Measurements from ENCODE around the gene MBD3. TPM values are rescaled to one million over a fixed set of nuclear protein-coding genes. Genes with fewer than 3 reads are reported as not detected.

Gene MBD3
- total RNA-seq, 1 experiment from 2014 or later: 128 TPM

- no CpG with 5 or more reads among the region's 26 CpGs for WGBS (ENCODE audit: extremely low coverage, insufficient read length, low lambda C conversion rate)
- Mint-ChIP-seq H3K4me1 (no peaks in the 10 kb centered on the region), H3K9me3 (peaks cover 0 to 3% of the 10 kb centered on the region in 2 experiments; a peak in 1 of 5 replicates), H3K4me3 (no peak overlapping the region), H3K27ac (peak overlapping the region; percentile 69 to 87 (median 77); a peak in 3 of 7 replicates), H3K27me3 (ENCODE audit: low read depth) (no peaks in the 10 kb centered on the region), H3K36me3 (ENCODE audit: insufficient read depth in 1 of 3, low read depth in 3 of 3) (peaks cover 28 to 56% (median 52%) of the 10 kb centered on the region in 3 experiments)
- no peak overlapping the region for H4K5ac ChIP-seq (ENCODE audit: insufficient read length, low read depth, low read length)
- no peak overlapping the region for H3K14ac ChIP-seq (ENCODE audit: insufficient read depth, low read length)
- no peak overlapping the region for H3K18ac ChIP-seq (ENCODE audit: insufficient read length, low read depth, low read length)
- peaks cover 11% of the 10 kb centered on the region for H3K79me1 ChIP-seq (ENCODE audit: insufficient read depth, low read depth, low read length, poor library complexity, severe bottlenecking)
- H3K27me3 ChIP-seq (ENCODE audit: insufficient read depth, low read length): no peaks in the 10 kb centered on the region
- no peak overlapping the region for H2BK5ac ChIP-seq (ENCODE audit: insufficient read length, low read length)
- peaks cover 2% of the 10 kb centered on the region; the same call in 1 of the 2 replicates for H3K79me2 ChIP-seq (ENCODE audit: insufficient read depth, low read length)
- H2AK5ac ChIP-seq (ENCODE audit: insufficient read length, low read length): no peak overlapping the region
- no peak overlapping the region for H3K4me2 ChIP-seq (ENCODE audit: insufficient read depth, insufficient read length, low read length)
- no peak overlapping the region for H3K27ac ChIP-seq (ENCODE audit: insufficient read length, low read depth, low read length)
- no peaks in the 10 kb centered on the region for H3K4me1 ChIP-seq (ENCODE audit: insufficient read depth, low read length)
- no peak overlapping the region for H3K56ac ChIP-seq (ENCODE audit: insufficient read length, low read depth, low read length)
- H3K9me3 ChIP-seq (ENCODE audit: control insufficient read depth, low read depth, low read length): no peaks in the 10 kb centered on the region
- no peak overlapping the region for H4K91ac ChIP-seq (ENCODE audit: insufficient read length, low read depth, low read length)
- H2BK15ac ChIP-seq (ENCODE audit: low read depth, low read length): no peak overlapping the region
- no peak overlapping the region for H2BK20ac ChIP-seq (ENCODE audit: low read depth, low read length, poor library complexity, severe bottlenecking)
- no peak overlapping the region for H3K4ac ChIP-seq (ENCODE audit: low read depth, low read length)
- TF ChIP-seq, protein P1, sequence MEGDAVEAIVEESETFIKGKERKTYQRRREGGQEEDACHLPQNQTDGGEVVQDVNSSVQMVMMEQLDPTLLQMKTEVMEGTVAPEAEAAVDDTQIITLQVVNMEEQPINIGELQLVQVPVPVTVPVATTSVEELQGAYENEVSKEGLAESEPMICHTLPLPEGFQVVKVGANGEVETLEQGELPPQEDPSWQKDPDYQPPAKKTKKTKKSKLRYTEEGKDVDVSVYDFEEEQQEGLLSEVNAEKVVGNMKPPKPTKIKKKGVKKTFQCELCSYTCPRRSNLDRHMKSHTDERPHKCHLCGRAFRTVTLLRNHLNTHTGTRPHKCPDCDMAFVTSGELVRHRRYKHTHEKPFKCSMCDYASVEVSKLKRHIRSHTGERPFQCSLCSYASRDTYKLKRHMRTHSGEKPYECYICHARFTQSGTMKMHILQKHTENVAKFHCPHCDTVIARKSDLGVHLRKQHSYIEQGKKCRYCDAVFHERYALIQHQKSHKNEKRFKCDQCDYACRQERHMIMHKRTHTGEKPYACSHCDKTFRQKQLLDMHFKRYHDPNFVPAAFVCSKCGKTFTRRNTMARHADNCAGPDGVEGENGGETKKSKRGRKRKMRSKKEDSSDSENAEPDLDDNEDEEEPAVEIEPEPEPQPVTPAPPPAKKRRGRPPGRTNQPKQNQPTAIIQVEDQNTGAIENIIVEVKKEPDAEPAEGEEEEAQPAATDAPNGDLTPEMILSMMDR (conservative IDR thresholded peaks at IDR 0.05): no peak
- no peak overlapping the region for H3K9ac ChIP-seq (ENCODE audit: extremely low read depth, insufficient read length, low read length)
- no peak overlapping the region for H2AFZ ChIP-seq (ENCODE audit: low read length)
- no peak overlapping the region for H2BK120ac ChIP-seq (ENCODE audit: low read depth, low read length, poor library complexity, severe bottlenecking)
- no peak overlapping the region for H3T11ph ChIP-seq (ENCODE audit: low read length)
- no peaks in the 10 kb centered on the region for H3K23me2 ChIP-seq (ENCODE audit: insufficient read length, low read depth, low read length, poor library complexity, severe bottlenecking)
- no peak for DNase-seq
- H4K8ac ChIP-seq (replicated peaks; ENCODE audit: insufficient read length, low read depth, low read length): no peak overlapping the region
- no peak overlapping the region for H2BK12ac ChIP-seq (ENCODE audit: insufficient read length, low read depth, low read length)
- H4K20me1 ChIP-seq (ENCODE audit: control insufficient read depth, insufficient read depth, insufficient read length): no peaks in the 10 kb centered on the region
- no peak overlapping the region for H3K23ac ChIP-seq (ENCODE audit: insufficient read length, low read depth, low read length)
Observed at GRCh38 chr19:1632462-1633268, 40.0 kb upstream of the MBD3 start.

Data from H9 (cell line).